BLaER1 (cell line): Measurements from ENCODE around the gene NPFF.

Experiments
- H3K27ac ChIP-seq: shearing (Covaris generic); formaldehyde crosslinking; 2 replicates; pipeline ENCODE4 v1.8.1; 2022
- H3K27me3 ChIP-seq: shearing (Covaris generic); formaldehyde crosslinking; 2 replicates; pipeline ENCODE4 v1.8.1; 2022
- H3K36me3 ChIP-seq: shearing (Covaris generic); formaldehyde crosslinking; 2 replicates; pipeline ENCODE4 v1.8.1; 2022
- H3K4me1 ChIP-seq: shearing (Covaris generic); formaldehyde crosslinking; 2 replicates; pipeline ENCODE4 v1.8.1; 2022
- H3K4me2 ChIP-seq: shearing (Covaris generic); formaldehyde crosslinking; 2 replicates; pipeline ENCODE4 v1.8.1; 2022
- H3K4me3 ChIP-seq: shearing (Covaris generic); formaldehyde crosslinking; 2 replicates; pipeline ENCODE4 v1.8.1; 2022
- H3K9ac ChIP-seq: shearing (Covaris generic); formaldehyde crosslinking; 2 replicates; pipeline ENCODE4 v1.8.1; 2022
- H3K9me3 ChIP-seq: shearing (Covaris generic); formaldehyde crosslinking; 2 replicates; pipeline ENCODE4 v1.8.1; 2022
- H4K20me1 ChIP-seq: shearing (Covaris generic); formaldehyde crosslinking; 2 replicates; pipeline ENCODE4 v1.8.1; 2022
- Cebpa-rat ChIP-seq: shearing (Covaris generic); IDR thresholded peaks from 2 replicates; pipeline ENCODE4 v1.8.1; 2022

NPFF gene

GRCh38 chr12:53466640-53467039 is 40.6 kb downstream of the NPFF start:
- Histone ChIP-seq H3K4me2 (no peak overlapping the region), H3K4me3 (no peak overlapping the region), H3K27ac (no peak overlapping the region), H3K9ac (no peak overlapping the region), H3K27me3 (no peaks in the 10 kb centered on the region), H4K20me1 (peaks cover 99% of the 10 kb centered on the region), H3K4me1 (no peaks in the 10 kb centered on the region), H3K9me3 (no peaks in the 10 kb centered on the region), H3K36me3 (peaks cover 98% of the 10 kb centered on the region)
- no peak for TF ChIP-seq Cebpa-rat

- Histone ChIP-seq H3K4me3 (no peak overlapping the region), H3K4me1 (no peaks in the 10 kb centered on the region), H3K27ac (no peak overlapping the region), H3K36me3 (peaks cover 99% of the 10 kb centered on the region), H3K9me3 (no peaks in the 10 kb centered on the region), H3K4me2 (no peak overlapping the region), H4K20me1 (peaks cover 100% of the 10 kb centered on the region), H3K27me3 (no peaks in the 10 kb centered on the region), H3K9ac (no peak overlapping the region)
- TF ChIP-seq Cebpa-rat, result no peak
Observed at GRCh38 chr12:53465679-53466078, 41.6 kb downstream of the NPFF start.

- Histone ChIP-seq H3K4me3 (no peak overlapping the region), H3K36me3 (peaks cover 99% of the 10 kb centered on the region), H3K9me3 (no peaks in the 10 kb centered on the region), H3K4me2 (no peak overlapping the region), H3K27me3 (no peaks in the 10 kb centered on the region), H4K20me1 (peaks cover 100% of the 10 kb centered on the region), H3K27ac (no peak overlapping the region), H3K9ac (no peak overlapping the region), H3K4me1 (no peaks in the 10 kb centered on the region)
- no peak for TF ChIP-seq Cebpa-rat
Observed at GRCh38 chr12:53464685-53465418, 42.4 kb downstream of the NPFF start.

- TF ChIP-seq Cebpa-rat, result no peak
- H3K36me3 ChIP-seq, result peaks cover 99% of the 10 kb centered on the region
- H3K4me1 ChIP-seq, result no peaks in the 10 kb centered on the region
- no peak overlapping the region for H3K4me2 ChIP-seq
- peaks cover 100% of the 10 kb centered on the region for H4K20me1 ChIP-seq
- H3K9ac ChIP-seq, result no peak overlapping the region
- no peak overlapping the region for H3K4me3 ChIP-seq
- no peaks in the 10 kb centered on the region for H3K9me3 ChIP-seq
- no peak overlapping the region for H3K27ac ChIP-seq
- no peaks in the 10 kb centered on the region for H3K27me3 ChIP-seq
Observed at GRCh38 chr12:53463802-53464560, 43.3 kb downstream of the NPFF start.

GRCh38 chr12:53462935-53463334 is 44.3 kb downstream of the NPFF start:
- Histone ChIP-seq H3K27ac (no peak overlapping the region), H4K20me1 (peaks cover 100% of the 10 kb centered on the region), H3K9me3 (no peaks in the 10 kb centered on the region), H3K4me2 (no peak overlapping the region), H3K9ac (no peak overlapping the region), H3K4me1 (no peaks in the 10 kb centered on the region), H3K36me3 (peaks cover 99% of the 10 kb centered on the region), H3K4me3 (no peak overlapping the region), H3K27me3 (no peaks in the 10 kb centered on the region)
- TF ChIP-seq Cebpa-rat, result no peak

- Histone ChIP-seq H3K4me3 (no peak overlapping the region), H3K27ac (no peak overlapping the region), H4K20me1 (peaks cover 100% of the 10 kb centered on the region), H3K27me3 (no peaks in the 10 kb centered on the region), H3K36me3 (peaks cover 99% of the 10 kb centered on the region), H3K4me1 (no peaks in the 10 kb centered on the region), H3K9me3 (no peaks in the 10 kb centered on the region), H3K4me2 (no peak overlapping the region), H3K9ac (no peak overlapping the region)
- no peak for TF ChIP-seq Cebpa-rat
Observed at GRCh38 chr12:53461591-53461990, 45.7 kb downstream of the NPFF start.

GRCh38 chr12:53461059-53461458 is 46.2 kb downstream of the NPFF start:
- no peaks in the 10 kb centered on the region for H3K27me3 ChIP-seq
- TF ChIP-seq Cebpa-rat, result no peak
- H3K36me3 ChIP-seq, result peaks cover 99% of the 10 kb centered on the region
- no peaks in the 10 kb centered on the region for H3K9me3 ChIP-seq
- H4K20me1 ChIP-seq, result peaks cover 100% of the 10 kb centered on the region
- H3K4me1 ChIP-seq, result no peaks in the 10 kb centered on the region
- H3K9ac ChIP-seq, result no peak overlapping the region
- no peak overlapping the region for H3K27ac ChIP-seq
- H3K4me3 ChIP-seq, result no peak overlapping the region
- H3K4me2 ChIP-seq, result no peak overlapping the region

- H3K27me3 ChIP-seq, result no peaks in the 10 kb centered on the region
- no peak overlapping the region for H3K4me2 ChIP-seq
- no peak overlapping the region for H3K4me3 ChIP-seq
- H3K9me3 ChIP-seq, result no peaks in the 10 kb centered on the region
- peaks cover 100% of the 10 kb centered on the region for H3K36me3 ChIP-seq
- H4K20me1 ChIP-seq, result peaks cover 100% of the 10 kb centered on the region
- H3K27ac ChIP-seq, result no peak overlapping the region
- H3K9ac ChIP-seq, result no peak overlapping the region; the same call in 1 of the 2 replicates
- TF ChIP-seq Cebpa-rat, result no peak
- peaks cover 9% of the 10 kb centered on the region for H3K4me1 ChIP-seq
Observed at GRCh38 chr12:53459097-53459496, 48.2 kb downstream of the NPFF start.
